IMR-90 (cell line): ENCODE measurements around the gene CDCP1. TPM values are rescaled to one million over a fixed set of nuclear protein-coding genes. Genes with fewer than 3 reads are reported as not detected.

Source experiments
- ATAC-seq: fragments of 200-7000 bp; cut with Tn5 transposase; 2 replicates; pipeline ENCODE4 v1.9.1; 2020; ENCODE audit warnings: low read depth, mild to moderate bottlenecking, moderate library complexity
- BruUV-seq: library from RNA; stranded (reverse); fragments of 400-500 nt; replicated peaks from 2 replicates; lab custom pipeline; 2021; lab: Mats Ljungman, UMichigan
- CTCF ChIA-PET: fragments of 300-600 bp; formaldehyde crosslinking; extraction: SDS; loops from one replicate; lab custom pipeline; 2021; ENCODE audit warnings: antibody characterized with exemption; lab: Yijun Ruan, JAX
- POLR2A ChIA-PET: fragments of 300-600 bp; sonication (Branson Sonifier 250); formaldehyde crosslinking; loops from one replicate; lab custom pipeline; 2022; ENCODE audit warnings: antibody characterized with exemption; ENCODE audit not compliant: unreplicated experiment; lab: Charles Lee
- DNase-seq: peaks from one replicate; pipeline ENCODE4 v3.0.0; 2013
- H2AFZ ChIP-seq: replicated peaks from 2 replicates; pipeline ENCODE3; 2013; ENCODE audit warnings: low read length, mild to moderate bottlenecking; ENCODE audit not compliant: poor library complexity
- H2AK5ac ChIP-seq: 2 replicates; pipeline ENCODE4 v1.6.1; 2013; ENCODE audit warnings: low read depth, low read length, inconsistent platforms
- H2AK9ac ChIP-seq: replicated peaks from 2 replicates; pipeline ENCODE3; 2013; ENCODE audit warnings: mild to moderate bottlenecking, low read depth, low read length, moderate library complexity; ENCODE audit not compliant: poor library complexity
- H2BK120ac ChIP-seq: 2 replicates; pipeline ENCODE4 v1.6.1; 2013; ENCODE audit warnings: low read depth, low read length, inconsistent platforms
- H2BK15ac ChIP-seq: 3 replicates; pipeline ENCODE4 v1.6.1; 2013; ENCODE audit warnings: low read depth, low read length, inconsistent platforms
- H2BK20ac ChIP-seq: 2 replicates; pipeline ENCODE4 v1.6.1; 2013; ENCODE audit warnings: low read depth, mild to moderate bottlenecking, inconsistent platforms, low read length, moderate library complexity
- H2BK5ac ChIP-seq: 2 replicates; pipeline ENCODE4 v1.6.1; 2013; ENCODE audit warnings: mild to moderate bottlenecking, low read depth, low read length, inconsistent platforms; ENCODE audit not compliant: poor library complexity, severe bottlenecking
- H3K14ac ChIP-seq: replicated peaks from 2 replicates; pipeline ENCODE4 v1.6.1; 2013; ENCODE audit warnings: low read depth, low read length, inconsistent platforms
- H3K18ac ChIP-seq: 2 replicates; pipeline ENCODE4 v1.6.1; 2013; ENCODE audit warnings: low read depth, low read length, control low read depth
- H3K23ac ChIP-seq: 2 replicates; pipeline ENCODE4 v1.6.1; 2013; ENCODE audit warnings: low read depth, low read length, inconsistent platforms
- H3K27ac ChIP-seq: 2 replicates; pipeline ENCODE4 v1.5.1; 2013; ENCODE audit warnings: mild to moderate bottlenecking, control low read depth, low read length; ENCODE audit not compliant: insufficient read depth
- H3K27me3 ChIP-seq: 2 replicates; pipeline ENCODE4 v1.6.1; 2013; ENCODE audit warnings: low read length; ENCODE audit not compliant: control insufficient read depth, insufficient read depth
- H3K36me3 ChIP-seq: 2 replicates; pipeline ENCODE4 v1.6.1; 2013; ENCODE audit warnings: low read length, mixed read lengths; ENCODE audit not compliant: control insufficient read depth, insufficient read depth
- H3K4ac ChIP-seq: 2 replicates; pipeline ENCODE4 v1.6.1; 2013; ENCODE audit warnings: low read depth, low read length, inconsistent platforms
- H3K4me1 ChIP-seq: 2 replicates; pipeline ENCODE4 v1.6.1; 2013; ENCODE audit warnings: low read length, mixed read lengths; ENCODE audit not compliant: control insufficient read depth, insufficient read depth
- H3K4me2 ChIP-seq: 2 replicates; pipeline ENCODE4 v1.6.1; 2013; ENCODE audit warnings: low read depth, mild to moderate bottlenecking, control low read depth, low read length, moderate library complexity
- H3K4me3 ChIP-seq: 2 replicates; pipeline ENCODE4 v1.5.1; 2013; ENCODE audit warnings: low read depth, mild to moderate bottlenecking, control low read depth, low read length, moderate library complexity; ENCODE audit not compliant: insufficient read depth
- H3K56ac ChIP-seq: 2 replicates; pipeline ENCODE4 v1.6.1; 2013; ENCODE audit warnings: low read length, inconsistent platforms; ENCODE audit not compliant: insufficient read depth; ENCODE audit errors: extremely low read depth
- H3K79me1 ChIP-seq, 2 experiments: 2 replicates each; pipeline ENCODE4 v1.6.1; 2013; ENCODE audit warnings: low read length in 2 of 2, inconsistent platforms in 1 of 2, low read depth in 1 of 2
- H3K9ac ChIP-seq: 2 replicates; pipeline ENCODE4 v1.6.1; 2013; ENCODE audit warnings: low read depth, low read length, control low read depth
- H3K9me1 ChIP-seq: 2 replicates; pipeline ENCODE4 v1.6.1; 2013; ENCODE audit warnings: low read length, inconsistent platforms; ENCODE audit not compliant: insufficient read depth
- H3K9me3 ChIP-seq: 2 replicates; pipeline ENCODE4 v1.6.1; 2013; ENCODE audit warnings: low read length; ENCODE audit not compliant: control insufficient read depth, insufficient read depth
- H4K20me1 ChIP-seq: 2 replicates; pipeline ENCODE4 v1.6.1; 2013; ENCODE audit warnings: low read length, inconsistent platforms; ENCODE audit not compliant: insufficient read depth
- H4K5ac ChIP-seq: 2 replicates; pipeline ENCODE4 v1.6.1; 2013; ENCODE audit warnings: mild to moderate bottlenecking, low read depth, low read length, control low read depth
- H4K8ac ChIP-seq, 2 experiments: 2 replicates each; pipeline ENCODE4 v1.6.1; 2013; ENCODE audit warnings: low read depth in 2 of 2, low read length in 2 of 2, control low read depth in 1 of 2, inconsistent platforms in 1 of 2
- H4K91ac ChIP-seq: 2 replicates; pipeline ENCODE4 v1.6.1; 2013; ENCODE audit warnings: low read depth, low read length, inconsistent platforms; ENCODE audit not compliant: insufficient read depth
- BHLHE40 ChIP-seq: fragments of 150-350 bp; IDR thresholded peaks from 2 replicates; pipeline ENCODE4 v1.6.1; 2016; ENCODE audit warnings: mild to moderate bottlenecking, low read depth, low read length
- CEBPB ChIP-seq: IDR thresholded peaks from 2 replicates; pipeline ENCODE4 v1.6.1; 2012; ENCODE audit warnings: low read depth, low read length, improper control_type of control experiment
- CTCF ChIP-seq: conservative IDR thresholded peaks from 2 replicates; pipeline ENCODE4 v1.5.1; 2012; ENCODE audit warnings: mild to moderate bottlenecking, low read depth, low read length, improper control_type of control experiment
- SMC3 ChIP-seq: fragments of 150-350 bp; IDR thresholded peaks from 2 replicates; pipeline ENCODE4 v1.6.1; 2016; ENCODE audit warnings: low read depth, mild to moderate bottlenecking, antibody characterized with exemption, low read length, moderate library complexity
- USF2 ChIP-seq: fragments of 150-350 bp; IDR thresholded peaks from 2 replicates; pipeline ENCODE4 v1.6.1; 2017; ENCODE audit warnings: mild to moderate bottlenecking, antibody characterized with exemption, low read length, low read depth
- WGBS, 2 experiments: methylation state at CpG; one replicate each; pipeline versions ENCODE4 v1.1.5 to v1.1.7; 2013; ENCODE audit warnings: missing lambda C conversion rate in 2 of 2; ENCODE audit not compliant: insufficient read length in 1 of 2; ENCODE audit errors: extremely low coverage in 2 of 2; 5-methylcytosine and 5-hydroxymethylcytosine counted together
- dilution Hi-C: fragments of 300-500 bp; cut with HindIII; formaldehyde crosslinking; loops from one replicate; pipeline ENCODE4 v1.14.3; 2018; ENCODE audit warnings: low sequenced_read_pairs; ENCODE audit not compliant: unreplicated experiment
- in situ Hi-C: fragments of 300-500 bp; cut with MboI; formaldehyde crosslinking; loops from 3 replicates; pipeline ENCODE4 v1.14.3; 2019; ENCODE audit warnings: low sequenced_read_pairs, inconsistent platforms, mixed read lengths
- intact Hi-C: fragments of 100-400 bp; cut with micrococcal nuclease; formaldehyde crosslinking; loops from 2 replicates; pipeline ENCODE4 v1.10.0; 2022
- polyA plus RNA-seq, 3 experiments: library from polyadenylated mRNA; depleted of rRNA; stranded (reverse); fragments of >200 nt; gene quantifications; 2 replicates each; pipeline ENCODE4 v1.2.3, GENCODE V29; 2012; ENCODE audit warnings: low replicate concordance in 1 of 3
- total RNA-seq: library from RNA; depleted of rRNA; stranded (reverse); fragments of >200 nt; gene quantifications from 2 replicates; pipeline ENCODE4 v1.2.3, GENCODE V29; 2012

Gene CDCP1
- total and polyA plus RNA-seq, 2 of the 4 experiments (the other 2 are of a cell fraction), result 2.5 to 3.8 TPM

DNA sequence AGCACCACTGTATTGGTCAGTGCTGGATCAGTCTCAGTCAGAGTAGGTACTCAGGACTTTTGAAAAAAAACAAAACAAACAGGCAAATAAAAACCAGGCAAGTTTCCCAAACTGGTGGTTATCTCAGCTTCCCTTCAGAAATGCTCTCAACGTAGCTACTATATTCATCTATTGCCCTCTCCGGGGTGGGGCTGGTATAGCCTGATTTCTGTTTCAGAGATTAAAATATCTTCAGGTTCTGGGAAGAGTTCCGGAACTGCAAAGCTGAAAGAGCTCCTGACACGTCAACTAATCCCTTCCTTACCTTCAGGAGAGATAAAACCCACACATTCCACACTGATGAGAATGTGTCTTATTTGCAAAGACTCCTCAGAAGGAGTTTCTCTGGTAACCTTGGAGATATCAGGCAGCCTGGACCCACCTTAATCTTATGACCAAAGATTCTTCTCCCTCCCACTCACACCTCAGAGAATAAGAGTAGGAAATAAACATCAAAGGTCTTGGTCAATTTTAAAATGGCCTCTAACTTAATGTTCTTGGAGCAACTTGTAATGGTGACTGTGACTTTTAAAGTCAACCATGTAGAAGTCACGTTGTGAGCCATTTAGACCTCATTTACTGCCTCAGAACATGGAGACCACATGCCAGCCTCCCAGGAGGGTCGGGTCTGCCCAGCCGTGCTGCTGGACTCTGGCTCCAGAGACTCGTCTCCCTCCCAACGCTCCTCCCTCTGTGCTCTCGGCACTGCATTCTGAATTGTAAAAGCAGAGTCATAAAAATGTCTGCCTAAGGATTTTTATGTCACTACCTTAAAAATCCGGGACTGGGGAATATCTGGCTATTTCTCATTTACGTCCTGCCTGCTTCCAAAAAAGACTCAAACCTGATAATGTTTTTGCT is 53.8 kb downstream of the CDCP1 start:
- H3K4me3 ChIP-seq, result no peak overlapping the region
- peak overlapping the region; percentile 77 for H2BK5ac ChIP-seq
- H3K36me3 ChIP-seq, result peaks cover 9% of the 10 kb centered on the region; the same call in 1 of the 2 replicates
- ATAC-seq (peak; percentile 71), DNase-seq (peak; percentile 76)
- peak overlapping the region; percentile 56 for H2AFZ ChIP-seq
- 41% methylated on average over 5 of the region's 12 CpGs; no CpG with 5 or more reads in 1 of the 2 experiments for WGBS, 2 experiments
- ChIA-PET CTCF (interaction anchor here (0.5 to 1.4 kb wide), 3 partner anchors 14 to 130 kb away, joined by 3 to 4 read pairs (median 3); no protein-coding TSS in a partner anchor), POLR2A (no interaction called here)
- no peaks in the 10 kb centered on the region for H4K20me1 ChIP-seq
- peak overlapping the region; percentile 88 for H4K91ac ChIP-seq
- peak overlapping the region; percentile 75; the same call in 2 of the 3 replicates for H2BK15ac ChIP-seq
- H4K5ac ChIP-seq, result peak overlapping the region; percentile 98
- H3K23ac ChIP-seq, result peak overlapping the region; percentile 29
- TF ChIP-seq CTCF (peak; percentile 24; the same call in 1 of the 2 replicates), SMC3 (0 out of 2 replicates have a peak, but pooled peaks have one; percentile 16), BHLHE40 (0 out of 2 replicates have a peak, but pooled peaks have one; percentile 8), CEBPB (peak; percentile 20; the same call in 1 of the 2 replicates), USF2 (no peak)
- peaks cover 5% of the 10 kb centered on the region for H3K9me3 ChIP-seq
- peak overlapping the region; percentile 82 for H3K14ac ChIP-seq
- H4K8ac ChIP-seq, result peak overlapping the region; percentile 55 to 87
- no peak overlapping the region; the same call in 1 of the 2 replicates for H3K9ac ChIP-seq
- no peak overlapping the region; the same call in 1 of the 2 replicates for H3K56ac ChIP-seq
- peaks cover 0 to 5% of the 10 kb centered on the region in 2 experiments; a peak in 2 of 4 replicates for H3K79me1 ChIP-seq
- peaks cover 9% of the 10 kb centered on the region for H3K9me1 ChIP-seq
- peak overlapping the region; percentile 65 for H3K4ac ChIP-seq
- dilution Hi-C loops, result no loop called here
- intact Hi-C loops, result no loop called here
- H3K4me1 ChIP-seq, result peaks cover 14% of the 10 kb centered on the region
- H3K27me3 ChIP-seq, result no peaks in the 10 kb centered on the region
- peak overlapping the region; percentile 58 for H2BK20ac ChIP-seq
- peak overlapping the region; percentile 50 for H2AK5ac ChIP-seq
- in situ Hi-C loops, result no loop called here
- peak overlapping the region; percentile 60 for H3K27ac ChIP-seq
- H2BK120ac ChIP-seq, result peak overlapping the region; percentile 82
- peak overlapping the region; percentile 58 for H3K4me2 ChIP-seq
- H2AK9ac ChIP-seq, result no peak overlapping the region
- H3K18ac ChIP-seq, result peak overlapping the region; percentile 84
- BruUV-seq, result no TSS peak
